KOPT-K1 (cell line): ENCODE results near the gene DRAM1.
"Not testable (repeated sequence)": the region's sequence is repeated elsewhere in the genome, so short reads cannot be mapped to it uniquely, and the experiment has no call there.

Experiments used
- H3K27ac ChIP-seq: fragments of 200-600 bp; sonication (generic); 2 replicates; pipeline ENCODE4 v1.5.1; 2016; ENCODE audit warnings: antibody characterized with exemption, mild to moderate bottlenecking, low read depth, low read length; ENCODE audit not compliant: poor library complexity, severe bottlenecking
- H3K36me3 ChIP-seq: fragments of 200-600 bp; sonication (generic); 2 replicates; pipeline ENCODE4 v1.5.1; 2017; ENCODE audit warnings: antibody characterized with exemption, mild to moderate bottlenecking, low read length, moderate library complexity; ENCODE audit not compliant: insufficient read depth
- H3K9me3 ChIP-seq: fragments of 200-600 bp; sonication (generic); 2 replicates; pipeline ENCODE4 v1.5.1; 2017; ENCODE audit warnings: antibody characterized with exemption, low read length, mild to moderate bottlenecking; ENCODE audit not compliant: insufficient read depth, poor library complexity, severe bottlenecking

The DRAM1 gene

DNA sequence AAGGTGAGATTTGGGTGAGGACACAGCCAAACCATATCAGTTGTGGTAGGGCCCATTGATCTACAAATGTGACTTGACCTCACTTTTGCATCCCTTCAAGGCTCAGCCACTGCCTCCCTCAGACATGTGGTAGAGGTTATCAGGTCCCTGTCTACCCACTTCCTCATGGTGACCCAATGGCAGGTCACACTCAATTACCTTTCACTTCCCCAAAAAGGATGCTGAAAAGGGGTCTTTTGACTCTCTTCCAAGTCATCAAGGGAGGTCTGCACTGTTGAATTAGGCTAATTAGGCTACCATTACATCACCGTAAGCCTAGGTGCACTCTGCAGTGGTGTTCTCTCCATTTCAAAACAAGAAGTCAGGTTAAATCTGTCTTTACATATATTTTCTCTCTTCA, 22.6 kb upstream of the DRAM1 start:
- no peaks in the 10 kb centered on the region for H3K9me3 ChIP-seq
- no peak overlapping the region for H3K27ac ChIP-seq
- no peaks in the 10 kb centered on the region for H3K36me3 ChIP-seq

DNA sequence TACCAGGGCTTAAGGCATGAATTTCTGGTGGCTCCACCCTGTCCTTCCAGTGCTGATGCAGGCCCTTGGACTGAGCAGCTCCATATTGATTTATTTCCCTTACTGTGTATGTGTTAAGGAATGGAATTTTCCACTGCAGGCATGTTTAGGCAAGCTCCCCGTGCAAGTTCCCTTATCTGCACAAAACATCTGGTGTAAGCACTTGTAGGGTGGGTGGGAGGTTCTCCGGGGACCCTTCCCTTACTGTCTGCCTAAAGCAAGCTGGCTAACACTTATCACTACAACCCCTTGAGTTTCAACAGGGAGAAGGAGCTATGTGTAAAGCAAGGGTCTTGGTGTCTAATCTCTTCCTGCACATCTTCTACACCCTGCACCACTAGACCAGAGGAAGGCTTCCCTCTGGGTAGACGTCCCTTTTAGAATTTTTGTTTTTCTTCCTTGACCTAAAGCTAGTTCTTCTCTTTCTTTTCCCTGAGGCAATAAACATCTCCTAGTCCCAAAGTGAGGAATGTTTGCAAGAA, 22.0 kb upstream of the DRAM1 start:
- no peaks in the 10 kb centered on the region for H3K9me3 ChIP-seq
- no peaks in the 10 kb centered on the region for H3K36me3 ChIP-seq
- H3K27ac ChIP-seq, result no peak overlapping the region

DNA sequence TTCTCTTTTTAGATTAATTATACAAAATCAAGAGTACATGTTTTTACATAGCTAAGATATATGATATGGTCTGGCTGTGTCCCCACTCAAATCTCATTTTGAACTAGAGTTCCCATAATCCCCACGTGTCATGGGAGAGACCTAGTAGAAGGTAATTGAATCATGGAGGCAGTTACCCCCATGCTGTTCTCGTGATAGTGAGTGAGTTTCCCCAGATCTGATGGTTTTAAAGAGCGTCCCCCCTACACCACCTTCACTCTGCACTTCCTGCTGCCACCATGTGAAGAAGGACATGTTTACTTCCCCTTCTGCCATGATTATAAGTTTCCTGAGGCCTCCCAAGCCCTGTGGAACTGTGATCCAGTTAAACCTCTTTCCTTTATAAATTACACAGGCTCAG, 21.4 kb upstream of the DRAM1 start:
- no peaks in the 10 kb centered on the region for H3K36me3 ChIP-seq
- H3K9me3 ChIP-seq, result no peaks in the 10 kb centered on the region
- H3K27ac ChIP-seq, result no peak overlapping the region

DNA sequence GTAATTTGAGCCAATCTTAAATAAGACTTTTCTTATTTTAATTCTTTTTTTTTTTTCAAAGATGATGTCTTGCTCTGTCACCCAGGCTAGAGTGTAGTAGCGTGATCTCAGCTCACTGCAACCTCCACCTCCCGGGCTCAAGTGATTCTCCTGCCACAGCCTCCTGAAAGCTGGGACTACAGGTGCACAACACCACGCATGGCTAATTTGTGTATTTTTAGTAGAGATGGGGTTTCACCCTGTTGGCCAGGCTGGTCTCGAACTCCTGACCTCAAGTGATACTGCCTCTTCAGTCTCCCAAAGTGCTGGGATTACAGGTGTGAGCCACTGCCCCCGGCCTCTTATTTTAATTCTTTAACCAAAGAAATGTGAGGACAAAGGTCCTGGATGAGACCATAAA, 20.8 kb upstream of the DRAM1 start:
- not testable (repeated sequence) for H3K36me3 ChIP-seq, H3K27ac ChIP-seq, H3K9me3 ChIP-seq

DNA sequence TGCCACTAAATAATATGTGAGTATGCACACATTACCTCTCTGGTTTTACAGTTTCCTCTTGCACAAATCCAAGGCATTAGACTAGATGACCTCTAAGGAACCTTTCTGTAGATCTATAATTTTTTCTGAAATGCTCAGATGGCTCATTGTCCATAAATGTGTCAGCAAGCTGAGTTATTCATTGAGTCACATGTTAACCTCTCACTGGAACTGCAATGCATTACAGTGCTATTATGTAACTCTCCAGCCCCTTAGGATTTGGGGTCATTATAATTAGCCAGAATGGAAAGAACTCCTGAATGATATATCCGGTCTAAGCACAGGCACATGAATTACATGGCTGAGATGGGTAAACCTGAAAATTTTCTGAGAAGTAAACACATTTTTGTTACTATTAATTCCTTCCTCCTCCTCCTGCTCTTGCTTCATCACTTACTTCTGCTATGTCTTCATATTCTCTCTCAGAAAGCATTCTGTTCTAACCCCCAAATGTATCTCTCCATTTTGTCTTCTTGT, 20.3 kb upstream of the DRAM1 start:
- Histone ChIP-seq H3K36me3 (no peaks in the 10 kb centered on the region), H3K27ac (no peak overlapping the region), H3K9me3 (no peaks in the 10 kb centered on the region)

DNA sequence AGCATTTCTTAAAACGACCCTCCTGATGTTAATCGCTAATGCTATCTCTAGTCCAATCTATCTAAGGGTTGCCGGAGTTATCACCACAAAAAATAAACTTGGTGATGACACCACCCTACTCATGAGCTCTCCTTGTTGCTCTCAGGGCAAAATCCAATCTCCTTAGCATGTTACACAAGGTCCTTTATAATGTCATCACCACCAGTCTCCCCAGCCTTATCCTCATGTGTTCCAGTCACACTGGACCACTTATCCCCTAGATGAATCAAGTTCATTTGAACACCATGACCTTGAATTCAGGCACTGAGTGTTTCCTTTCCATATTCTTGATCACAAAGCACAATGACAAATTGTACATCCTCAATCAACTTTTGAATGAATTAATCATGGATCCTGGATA, 19.0 kb upstream of the DRAM1 start:
- H3K36me3 ChIP-seq, result no peaks in the 10 kb centered on the region
- H3K27ac ChIP-seq, result no peak overlapping the region
- no peaks in the 10 kb centered on the region for H3K9me3 ChIP-seq

DNA sequence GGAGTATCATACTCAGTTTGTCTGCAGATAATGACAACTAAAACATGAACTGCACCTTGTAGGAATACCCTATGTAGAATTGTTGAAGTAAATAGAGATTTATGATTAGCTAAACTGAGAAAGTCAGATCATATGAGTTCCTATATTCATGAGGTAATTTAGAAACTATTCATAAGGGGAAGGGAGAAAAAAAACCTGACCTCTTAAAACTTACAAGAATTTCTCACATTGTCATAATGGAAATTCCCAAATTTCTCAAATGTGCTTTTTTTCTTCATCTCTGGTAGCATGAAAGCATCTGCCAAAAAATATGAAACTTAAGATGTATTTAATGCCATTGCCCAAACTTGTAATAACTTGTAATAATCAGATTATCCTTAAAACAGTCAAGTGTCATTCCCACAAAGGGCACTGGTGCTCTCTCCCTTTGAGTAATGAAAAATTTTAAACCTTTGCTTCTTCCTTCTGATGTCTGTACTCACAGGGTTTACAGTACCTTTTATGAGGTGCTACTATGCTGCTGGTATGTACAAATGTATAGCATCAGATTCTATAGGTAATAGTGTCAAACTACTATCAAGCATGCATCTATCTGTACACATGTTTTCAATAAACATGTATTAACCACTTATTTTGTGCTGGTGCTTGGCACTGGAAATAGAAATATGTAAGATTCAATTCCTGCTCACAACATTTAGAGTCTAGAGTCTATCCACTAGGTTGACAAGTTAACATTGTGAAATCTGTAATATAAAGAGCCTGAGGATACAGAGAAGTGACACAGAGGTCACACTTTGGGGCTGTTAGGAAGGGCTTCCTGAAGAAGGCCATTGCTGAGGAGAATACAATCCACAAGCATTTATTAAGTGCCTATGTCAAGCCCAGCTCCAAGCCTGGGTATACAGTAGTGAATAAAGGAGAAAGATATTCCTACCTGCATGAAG, 17.4 kb upstream of the DRAM1 start:
- Histone ChIP-seq H3K9me3 (no peaks in the 10 kb centered on the region), H3K36me3 (no peaks in the 10 kb centered on the region), H3K27ac (no peak overlapping the region)

DNA sequence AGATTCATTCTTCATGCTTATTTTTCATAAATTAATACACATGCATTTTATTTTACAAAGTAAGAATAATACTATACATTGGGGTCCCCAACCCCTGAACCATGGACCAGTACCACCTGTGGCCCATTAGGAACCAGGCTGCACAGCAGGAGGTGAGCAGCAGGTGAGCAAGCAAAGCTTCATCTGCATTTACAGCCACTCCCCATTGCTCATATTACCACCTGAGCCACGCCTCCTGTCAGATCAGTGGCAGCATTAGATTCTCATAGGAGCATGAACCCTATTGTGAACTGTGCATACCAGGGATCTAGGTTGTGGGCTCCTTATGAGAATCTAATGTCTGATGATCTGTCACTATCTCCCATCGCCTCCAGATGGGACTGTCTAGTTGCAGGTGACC, 15.7 kb upstream of the DRAM1 start:
- H3K27ac ChIP-seq, H3K36me3 ChIP-seq, H3K9me3 ChIP-seq: not testable (repeated sequence)

DNA sequence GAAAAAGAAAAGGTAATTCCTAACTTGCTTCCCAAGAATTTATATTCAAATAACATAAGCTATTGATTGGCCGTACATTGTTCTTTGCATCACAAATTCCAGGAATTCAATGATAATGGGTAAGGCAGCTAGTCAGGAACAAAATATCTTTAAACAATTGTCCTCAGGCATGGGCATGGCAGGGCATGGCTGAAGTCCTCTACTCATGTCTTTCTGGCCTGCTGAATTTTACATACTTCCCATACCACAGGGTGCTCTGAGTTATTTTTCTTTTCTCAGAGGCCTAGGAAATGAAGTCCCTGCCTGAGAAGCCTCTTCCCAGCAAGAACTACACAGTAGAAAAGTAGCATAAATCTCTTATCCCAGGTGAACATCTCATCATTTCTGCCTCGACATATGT, 15.1 kb upstream of the DRAM1 start:
- peaks cover 8% of the 10 kb centered on the region for H3K9me3 ChIP-seq
- H3K36me3 ChIP-seq, result no peaks in the 10 kb centered on the region
- no peak overlapping the region for H3K27ac ChIP-seq

DNA sequence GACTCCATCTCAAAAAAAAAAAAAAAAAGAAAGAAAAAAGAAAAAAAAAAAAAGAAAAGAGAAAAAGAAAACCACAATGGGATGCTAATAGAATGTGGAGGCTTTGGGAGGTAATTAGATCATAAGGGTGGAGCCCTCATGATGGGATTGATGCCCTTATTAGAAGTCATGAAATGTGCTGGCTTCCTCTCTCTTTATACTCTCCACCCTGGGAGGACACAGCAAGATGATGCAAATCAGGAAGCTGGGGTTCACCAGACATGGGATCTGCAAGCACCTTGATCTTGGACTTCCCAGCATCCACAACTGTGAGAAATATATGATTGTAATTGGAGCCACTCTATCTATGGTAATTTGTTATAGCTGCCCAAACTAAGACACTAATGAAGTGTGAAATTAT, 13.4 kb upstream of the DRAM1 start:
- H3K27ac ChIP-seq, result no peak overlapping the region
- no peaks in the 10 kb centered on the region for H3K36me3 ChIP-seq
- peaks cover 8% of the 10 kb centered on the region for H3K9me3 ChIP-seq

DNA sequence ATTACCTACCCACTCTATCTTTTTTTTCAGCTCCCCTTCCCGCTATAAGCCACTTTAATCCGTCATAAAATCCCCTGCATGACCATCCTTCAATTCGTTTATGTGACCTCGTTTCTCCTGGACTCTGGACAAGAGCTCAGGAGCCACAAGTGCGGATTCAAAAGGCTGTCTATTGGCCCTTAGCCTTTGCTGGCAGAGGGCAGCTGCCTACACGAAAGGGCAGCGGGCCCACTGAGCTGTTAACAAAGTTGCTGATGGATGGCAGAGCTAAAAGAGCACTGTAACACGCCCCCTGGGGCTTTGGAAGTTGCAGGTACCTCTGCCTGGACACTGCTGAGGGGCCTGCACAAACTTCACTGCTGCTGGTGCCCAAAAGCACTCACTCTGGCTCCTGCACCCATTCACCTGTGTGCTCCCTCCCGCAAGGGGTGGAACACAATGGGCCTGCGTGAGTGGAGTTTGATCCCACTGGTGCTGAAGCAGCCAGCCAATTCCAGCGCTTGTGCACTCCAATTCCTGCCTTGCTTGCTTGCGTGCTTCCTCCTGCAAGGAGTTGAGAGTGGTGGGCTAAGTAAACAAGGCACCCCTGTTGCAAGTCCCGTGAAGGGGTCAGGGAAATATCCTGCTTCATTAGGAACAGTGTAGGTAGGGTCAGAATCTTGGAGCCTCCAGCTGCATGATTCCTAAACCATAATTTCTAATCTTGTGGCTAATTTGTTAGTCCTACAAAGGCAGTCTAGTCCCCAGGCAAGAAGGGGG, 10.6 kb upstream of the DRAM1 start:
- Histone ChIP-seq H3K9me3 (peaks cover 14% of the 10 kb centered on the region), H3K36me3 (no peaks in the 10 kb centered on the region), H3K27ac (no peak overlapping the region)

DNA sequence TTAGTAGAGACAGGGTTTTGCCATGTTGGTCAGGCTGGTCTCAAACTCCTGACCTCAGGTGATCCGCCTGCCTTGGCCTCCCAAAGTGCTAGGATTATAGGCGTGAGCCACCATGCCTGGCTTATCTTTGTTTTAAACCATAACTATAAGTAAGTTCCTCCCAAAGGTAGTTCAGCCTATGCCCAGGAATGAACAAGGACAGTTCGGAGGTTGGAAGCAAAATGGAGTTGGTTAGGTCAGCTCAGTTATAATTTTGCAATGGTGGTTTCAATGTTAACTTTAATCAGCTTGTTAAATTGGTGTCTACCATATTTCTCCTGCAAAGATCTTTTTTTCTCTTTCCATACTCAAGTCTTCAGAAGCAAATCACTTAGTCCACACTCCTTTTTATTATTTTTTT, 9.8 kb upstream of the DRAM1 start:
- not testable (repeated sequence) for H3K36me3 ChIP-seq, H3K27ac ChIP-seq
- peaks cover 14% of the 10 kb centered on the region for H3K9me3 ChIP-seq

DNA sequence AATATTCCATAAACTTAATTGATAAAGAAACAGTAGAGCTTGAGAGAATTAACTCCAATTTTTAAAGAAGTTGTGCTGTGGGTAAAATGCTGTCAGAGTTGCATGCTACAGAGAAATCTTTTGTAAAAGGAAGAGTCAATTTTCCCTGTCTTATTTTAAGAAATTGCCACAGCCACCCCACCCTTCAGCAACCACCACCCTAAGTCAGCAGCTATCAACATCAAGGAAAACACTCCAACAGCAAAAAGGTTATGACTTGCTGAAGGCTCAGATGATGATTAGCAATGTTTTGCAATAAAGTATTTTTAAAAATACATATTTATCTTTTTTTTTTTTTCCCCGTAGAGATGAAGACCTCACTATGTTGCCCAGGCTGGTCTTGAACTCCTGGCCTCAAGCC, 6.5 kb upstream of the DRAM1 start:
- no peaks in the 10 kb centered on the region for H3K36me3 ChIP-seq
- peaks cover 6% of the 10 kb centered on the region for H3K9me3 ChIP-seq

DNA sequence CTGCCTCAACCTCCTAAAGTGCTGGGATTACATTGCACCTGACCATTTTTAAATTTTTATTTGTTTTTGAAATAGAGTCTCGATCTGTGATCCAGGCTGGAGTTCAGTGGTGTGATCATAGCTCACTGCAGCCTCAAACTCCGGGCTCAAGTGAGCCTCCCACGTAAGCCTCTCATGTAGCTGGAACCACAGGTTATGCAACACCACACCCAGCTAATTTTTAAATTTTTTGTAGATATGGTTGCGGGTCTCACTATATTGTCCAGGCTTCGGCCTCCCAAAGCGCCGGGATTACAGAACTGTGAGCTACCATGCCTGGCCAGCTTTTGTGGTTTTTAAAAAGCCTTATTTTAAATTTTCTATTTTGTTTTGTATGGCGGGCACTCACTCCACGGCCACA, 2.2 kb upstream of the DRAM1 start:
- H3K27ac ChIP-seq, result no peak overlapping the region
- H3K36me3 ChIP-seq, result no peaks in the 10 kb centered on the region
- H3K9me3 ChIP-seq, result no peaks in the 10 kb centered on the region

More for the DNA sequence above, 6.5 kb upstream of the DRAM1 start:
- H3K27ac ChIP-seq, result no peak overlapping the region

DNA sequence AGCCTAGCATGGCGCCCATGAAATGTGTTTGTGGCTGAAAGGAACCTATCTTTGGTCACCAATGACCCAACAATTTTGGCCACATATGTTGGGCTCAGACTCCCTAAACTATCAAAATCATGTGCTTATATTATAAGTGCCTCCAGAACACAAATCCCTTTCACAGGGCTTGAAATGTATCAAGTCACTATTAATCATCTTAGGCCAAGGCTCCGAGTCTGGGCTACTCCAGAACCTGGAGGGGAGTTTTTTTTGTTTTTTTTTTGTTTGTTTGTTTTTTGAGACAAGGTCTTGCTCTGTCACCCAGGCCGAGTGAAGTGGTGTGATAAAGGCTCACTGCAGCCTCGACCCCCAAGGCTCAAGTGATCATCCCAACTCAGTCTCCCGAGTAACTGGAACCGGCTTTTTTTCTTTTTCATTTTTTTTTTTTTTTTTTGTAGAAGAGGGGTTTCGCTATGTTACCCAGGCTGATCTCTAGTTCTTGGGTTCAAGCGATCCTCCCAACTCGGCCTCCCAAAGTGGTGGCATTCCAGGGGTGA, 989 bp upstream of the DRAM1 start:
- Histone ChIP-seq H3K27ac (no peak overlapping the region), H3K9me3 (no peaks in the 10 kb centered on the region), H3K36me3 (no peaks in the 10 kb centered on the region)
